Smooth muscle cell (in vitro differentiated cells): ENCODE measurements around the gene DGKG. TPM values are rescaled to one million over a fixed set of nuclear protein-coding genes. Genes with fewer than 3 reads are reported as not detected.

Source experiments
- DNase-seq: peaks from one replicate; lab custom pipeline; 2025; ENCODE audit not compliant: unreplicated experiment; lab: John Stamatoyannopoulos, UW
- H2AFZ ChIP-seq: fragments of 200-600 bp; sonication (generic); 2 replicates; pipeline ENCODE4 v1.6.0; 2016; ENCODE audit warnings: antibody characterized with exemption, low read depth, mild to moderate bottlenecking
- H3F3A ChIP-seq: fragments of 200-600 bp; sonication (generic); 2 replicates; pipeline ENCODE4 v1.6.0; 2017; ENCODE audit warnings: antibody characterized with exemption, low read depth
- H3K27ac ChIP-seq: fragments of 200-600 bp; sonication (generic); 2 replicates; pipeline ENCODE4 v1.5.1; 2016; ENCODE audit warnings: low read depth, mild to moderate bottlenecking
- H3K27me3 ChIP-seq: fragments of 200-600 bp; sonication (generic); 2 replicates; pipeline ENCODE4 v1.6.1; 2016; ENCODE audit warnings: low read depth, mild to moderate bottlenecking
- H3K36me3 ChIP-seq: fragments of 200-600 bp; sonication (generic); 2 replicates; pipeline ENCODE4 v1.5.1; 2016; ENCODE audit warnings: low read depth
- H3K4me1 ChIP-seq: fragments of 200-600 bp; sonication (generic); 2 replicates; pipeline ENCODE4 v1.5.1; 2016; ENCODE audit warnings: low read depth
- H3K4me2 ChIP-seq: fragments of 200-600 bp; sonication (generic); 2 replicates; pipeline ENCODE4 v1.6.0; 2016; ENCODE audit warnings: mild to moderate bottlenecking
- H3K4me3 ChIP-seq: fragments of 200-600 bp; sonication (generic); 2 replicates; pipeline ENCODE4 v1.5.1; 2016; ENCODE audit warnings: mild to moderate bottlenecking
- H3K79me2 ChIP-seq: fragments of 200-600 bp; sonication (generic); 2 replicates; pipeline ENCODE4 v1.6.0; 2016; ENCODE audit warnings: low read depth, mild to moderate bottlenecking
- H3K9ac ChIP-seq: fragments of 200-600 bp; sonication (generic); 2 replicates; pipeline ENCODE4 v1.6.0; 2016; ENCODE audit warnings: low read depth
- H3K9me3 ChIP-seq: fragments of 200-600 bp; sonication (generic); replicated peaks from 2 replicates; pipeline ENCODE4 v1.5.1; 2016; ENCODE audit warnings: low read depth
- H4K20me1 ChIP-seq: fragments of 200-600 bp; sonication (generic); 2 replicates; pipeline ENCODE4 v1.6.0; 2016; ENCODE audit warnings: low read depth
- WGBS: methylation state at CpG from one replicate; pipeline ENCODE4 v1.1.7; 2016; ENCODE audit warnings: low lambda C conversion rate; 5-methylcytosine and 5-hydroxymethylcytosine counted together
- polyA plus RNA-seq: library from polyadenylated mRNA; unstranded; fragments of >200 nt; fragmentation: Nextera tagmentation; extraction: Ambion mirVana; gene quantifications from 2 replicates; pipeline ENCODE4 v1.2.1, GENCODE V29; 2016
- total RNA-seq: library from RNA; depleted of rRNA; stranded (reverse); fragments of >200 nt; gene quantifications from 2 replicates; pipeline ENCODE4 v1.2.3, GENCODE V29; 2014
- TF ChIP-seq, protein P1 (sequence below): fragments of 200-600 bp; sonication (generic); IDR thresholded peaks from 2 replicates; pipeline ENCODE4 v1.5.1; 2017; ENCODE audit warnings: borderline replicate concordance, mild to moderate bottlenecking, antibody characterized with exemption; ENCODE audit not compliant: insufficient read depth, poor library complexity, severe bottlenecking

The DGKG gene
- total and polyA plus RNA-seq, 2 experiments from 2014 or later = 0.64 TPM; not detected in 1

DNA sequence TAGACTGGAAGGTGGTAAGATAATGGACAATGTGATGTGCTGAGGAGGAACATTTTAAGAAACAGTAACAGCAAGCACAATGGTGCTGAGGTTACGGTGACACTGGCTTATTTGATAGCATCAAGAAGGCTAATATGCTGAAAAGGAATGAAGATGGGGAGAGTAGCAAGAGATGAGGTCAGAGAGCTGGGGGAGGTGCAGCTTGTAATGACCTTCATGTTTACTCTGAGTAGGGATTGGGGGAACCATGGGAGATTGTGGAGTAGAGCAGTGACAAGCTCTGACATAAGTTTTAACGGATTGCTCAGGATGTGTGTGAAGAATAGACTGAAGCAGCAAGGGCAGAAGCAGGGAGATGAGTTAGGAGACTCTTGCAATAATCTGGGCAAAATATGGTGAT lies 56.7 kb downstream of the DGKG start:
- no peaks in the 10 kb centered on the region for H3K9me3 ChIP-seq
- no peaks in the 10 kb centered on the region for H3K79me2 ChIP-seq
- H3K4me3 ChIP-seq = no peak overlapping the region
- no peak for DNase-seq
- no peaks in the 10 kb centered on the region for H3K36me3 ChIP-seq
- H2AFZ ChIP-seq = no peak overlapping the region
- no peak overlapping the region for H3K9ac ChIP-seq
- no peak overlapping the region for H3K27ac ChIP-seq
- peaks cover 56% of the 10 kb centered on the region for H3K27me3 ChIP-seq
- whole genome bisulfite sequencing = 93% methylated on average over 2 of the region's 2 CpGs
- H4K20me1 ChIP-seq = no peaks in the 10 kb centered on the region
- H3K4me2 ChIP-seq = no peak overlapping the region
- H3K4me1 ChIP-seq = peaks cover 16% of the 10 kb centered on the region
- no peaks in the 10 kb centered on the region for H3F3A ChIP-seq
- TF ChIP-seq, protein P1, sequence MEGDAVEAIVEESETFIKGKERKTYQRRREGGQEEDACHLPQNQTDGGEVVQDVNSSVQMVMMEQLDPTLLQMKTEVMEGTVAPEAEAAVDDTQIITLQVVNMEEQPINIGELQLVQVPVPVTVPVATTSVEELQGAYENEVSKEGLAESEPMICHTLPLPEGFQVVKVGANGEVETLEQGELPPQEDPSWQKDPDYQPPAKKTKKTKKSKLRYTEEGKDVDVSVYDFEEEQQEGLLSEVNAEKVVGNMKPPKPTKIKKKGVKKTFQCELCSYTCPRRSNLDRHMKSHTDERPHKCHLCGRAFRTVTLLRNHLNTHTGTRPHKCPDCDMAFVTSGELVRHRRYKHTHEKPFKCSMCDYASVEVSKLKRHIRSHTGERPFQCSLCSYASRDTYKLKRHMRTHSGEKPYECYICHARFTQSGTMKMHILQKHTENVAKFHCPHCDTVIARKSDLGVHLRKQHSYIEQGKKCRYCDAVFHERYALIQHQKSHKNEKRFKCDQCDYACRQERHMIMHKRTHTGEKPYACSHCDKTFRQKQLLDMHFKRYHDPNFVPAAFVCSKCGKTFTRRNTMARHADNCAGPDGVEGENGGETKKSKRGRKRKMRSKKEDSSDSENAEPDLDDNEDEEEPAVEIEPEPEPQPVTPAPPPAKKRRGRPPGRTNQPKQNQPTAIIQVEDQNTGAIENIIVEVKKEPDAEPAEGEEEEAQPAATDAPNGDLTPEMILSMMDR = no peak

DNA sequence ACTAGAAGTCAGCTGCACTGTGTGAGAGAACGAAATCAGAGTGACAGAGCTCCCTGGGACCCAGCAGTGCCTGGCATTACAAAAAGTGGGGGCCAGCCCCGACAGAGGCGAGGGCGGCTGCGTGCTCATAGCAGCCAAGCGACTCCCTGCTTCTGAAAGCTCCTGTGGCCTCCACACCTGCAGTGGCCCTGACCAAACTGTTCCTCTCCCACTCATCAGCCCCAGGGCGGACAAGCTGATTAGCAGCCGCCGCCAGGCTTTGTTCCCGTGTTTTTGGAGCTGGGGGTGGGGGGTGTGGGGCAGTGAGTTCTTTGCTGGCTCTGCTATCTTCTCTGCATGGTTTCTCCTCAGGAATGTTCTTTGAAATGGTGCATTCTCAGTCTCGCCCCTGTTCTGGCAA lies 58.1 kb downstream of the DGKG start:
- TF ChIP-seq, protein P1 = no peak
- Histone ChIP-seq H3K4me3 (no peak overlapping the region), H2AFZ (no peak overlapping the region), H3F3A (no peaks in the 10 kb centered on the region), H3K4me1 (peaks cover 16% of the 10 kb centered on the region), H3K79me2 (no peaks in the 10 kb centered on the region), H3K9me3 (no peaks in the 10 kb centered on the region), H3K27ac (no peak overlapping the region), H4K20me1 (no peaks in the 10 kb centered on the region), H3K36me3 (no peaks in the 10 kb centered on the region), H3K4me2 (no peak overlapping the region), H3K9ac (no peak overlapping the region), H3K27me3 (peaks cover 57% of the 10 kb centered on the region)
- 34% methylated on average over 11 of the region's 11 CpGs for WGBS
- DNase-seq = no peak

DNA sequence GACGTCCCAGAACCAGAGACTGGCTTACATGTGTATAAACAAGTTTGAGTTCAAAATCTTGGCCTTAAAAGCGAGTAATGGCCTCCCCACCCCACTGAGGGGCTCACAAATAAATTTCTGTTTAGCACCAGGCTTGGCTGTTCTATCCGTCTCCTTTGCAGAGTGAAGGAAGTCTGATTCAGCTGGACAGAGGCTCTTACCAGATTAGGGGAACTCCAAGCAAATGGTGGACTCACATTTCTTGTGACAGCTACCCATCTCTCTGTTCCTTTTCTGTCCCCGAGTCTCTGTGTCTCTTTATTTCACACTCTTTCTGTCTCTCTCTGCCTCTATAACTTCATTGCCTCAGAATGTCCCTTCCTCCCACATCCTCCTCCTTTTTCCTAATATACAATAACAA lies 62.7 kb downstream of the DGKG start:
- no peak for DNase-seq
- H3K4me3 ChIP-seq = no peak overlapping the region
- no peaks in the 10 kb centered on the region for H3K9me3 ChIP-seq
- H3K79me2 ChIP-seq = no peaks in the 10 kb centered on the region
- H3K4me2 ChIP-seq = no peak overlapping the region
- H3K27ac ChIP-seq = no peak overlapping the region
- TF ChIP-seq, protein P1 = no peak
- WGBS = 51% methylated on average over 4 of the region's 4 CpGs
- no peaks in the 10 kb centered on the region for H3F3A ChIP-seq
- no peak overlapping the region for H3K9ac ChIP-seq
- no peaks in the 10 kb centered on the region for H4K20me1 ChIP-seq
- no peak overlapping the region for H2AFZ ChIP-seq
- no peaks in the 10 kb centered on the region for H3K36me3 ChIP-seq
- H3K4me1 ChIP-seq = peaks cover 11% of the 10 kb centered on the region
- H3K27me3 ChIP-seq = peaks cover 24% of the 10 kb centered on the region

DNA sequence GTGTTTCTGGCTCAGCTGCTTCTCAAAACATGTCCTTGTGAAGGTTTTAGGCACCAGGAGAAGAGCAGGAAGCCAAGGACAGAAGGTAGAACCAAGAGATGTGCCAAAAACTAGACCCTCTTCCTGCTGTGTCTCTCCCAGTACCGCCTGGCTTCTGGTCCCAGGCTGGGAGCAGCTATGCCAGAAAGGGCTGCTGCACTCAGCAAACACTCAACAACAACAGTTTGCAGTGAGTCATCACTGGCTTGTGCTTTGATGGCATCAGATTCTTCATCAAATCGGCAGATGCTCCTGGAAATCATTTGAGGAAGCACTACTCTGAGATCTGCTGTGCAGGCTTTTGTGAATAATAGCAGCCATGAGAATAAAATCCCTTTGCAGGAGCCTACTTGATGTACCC lies 63.2 kb downstream of the DGKG start:
- Histone ChIP-seq H4K20me1 (no peaks in the 10 kb centered on the region), H3K27me3 (peaks cover 19% of the 10 kb centered on the region), H3K9ac (no peak overlapping the region), H3K4me1 (peaks cover 6% of the 10 kb centered on the region), H3K36me3 (no peaks in the 10 kb centered on the region), H3F3A (no peaks in the 10 kb centered on the region), H3K79me2 (no peaks in the 10 kb centered on the region), H3K4me3 (no peak overlapping the region), H3K27ac (no peak overlapping the region), H2AFZ (no peak overlapping the region), H3K4me2 (no peak overlapping the region), H3K9me3 (no peaks in the 10 kb centered on the region)
- 24% methylated on average over 2 of the region's 2 CpGs for WGBS
- TF ChIP-seq, protein P1 = no peak
- DNase-seq = no peak
